Karpas-422 (cell line): ENCODE results near the gene SLC48A1. TPM values are rescaled to one million over a fixed set of nuclear protein-coding genes. Genes with fewer than 3 reads are reported as not detected.

Experiments
- DNase-seq: peaks from one replicate; pipeline ENCODE4 v3.0.0-alpha.2; 2015
- H2AFZ ChIP-seq: fragments of 200-600 bp; sonication (generic); 2 replicates; pipeline ENCODE4 v1.6.1; 2014; ENCODE audit warnings: antibody characterized with exemption, low read length, mixed read lengths
- H3K27ac ChIP-seq: fragments of 200-600 bp; sonication (generic); 2 replicates; pipeline ENCODE4 v1.5.1; 2014; ENCODE audit warnings: mild to moderate bottlenecking, low read length, moderate library complexity
- H3K27me3 ChIP-seq: fragments of 200-600 bp; sonication (generic); 2 replicates; pipeline ENCODE4 v1.6.1; 2014; ENCODE audit warnings: low read length, mixed read lengths
- H3K36me3 ChIP-seq: fragments of 200-600 bp; sonication (generic); 2 replicates; pipeline ENCODE4 v1.6.1; 2014; ENCODE audit warnings: low read length, mixed read lengths; ENCODE audit not compliant: insufficient read depth
- H3K4me1 ChIP-seq: fragments of 200-600 bp; sonication (generic); 2 replicates; pipeline ENCODE4 v1.6.1; 2014; ENCODE audit warnings: mild to moderate bottlenecking, low read length, mixed read lengths
- H3K4me2 ChIP-seq: fragments of 200-600 bp; sonication (generic); 2 replicates; pipeline ENCODE4 v1.6.1; 2014; ENCODE audit warnings: low read length, low read depth, mild to moderate bottlenecking; ENCODE audit not compliant: poor library complexity, severe bottlenecking
- H3K4me3 ChIP-seq: fragments of 200-600 bp; sonication (generic); 2 replicates; pipeline ENCODE4 v1.5.1; 2014; ENCODE audit warnings: mild to moderate bottlenecking, antibody characterized with exemption, low read length, mixed read lengths
- H3K79me2 ChIP-seq: fragments of 200-600 bp; sonication (generic); 2 replicates; pipeline ENCODE4 v1.6.1; 2014; ENCODE audit warnings: mild to moderate bottlenecking, low read length, mixed read lengths
- H3K9ac ChIP-seq: fragments of 200-600 bp; sonication (generic); 2 replicates; pipeline ENCODE4 v1.6.0; 2014; ENCODE audit warnings: low read length
- H3K9me2 ChIP-seq: fragments of 200-600 bp; sonication (generic), shearing (Covaris generic); replicated peaks from 2 replicates; pipeline ENCODE4 v1.6.0; 2014; ENCODE audit warnings: mild to moderate bottlenecking, low read length, moderate library complexity; ENCODE audit not compliant: insufficient read depth
- H3K9me3 ChIP-seq: fragments of 300-700, 200-600 bp; sonication (generic); 2 replicates; pipeline ENCODE4 v1.6.1; 2014; ENCODE audit warnings: low read length, mixed read lengths
- H4K20me1 ChIP-seq: fragments of 200-600 bp; sonication (generic); 2 replicates; pipeline ENCODE4 v1.6.1; 2014; ENCODE audit warnings: mild to moderate bottlenecking, antibody characterized with exemption, low read length, low read depth; ENCODE audit not compliant: insufficient read depth
- total RNA-seq: library from RNA; depleted of rRNA; stranded (reverse); fragments of >200 nt; shearing (Covaris generic); gene quantifications from 2 replicates; pipeline ENCODE4 v1.2.3, GENCODE V29; 2014; ENCODE audit warnings: low replicate concordance

Gene SLC48A1
- total RNA-seq, 1 experiment from 2014 or later = 21.9 TPM

- no peak overlapping the region for H2AFZ ChIP-seq
- H4K20me1 ChIP-seq = no peaks in the 10 kb centered on the region
- peaks cover 41% of the 10 kb centered on the region for H3K4me1 ChIP-seq
- H3K9ac ChIP-seq = peak overlapping the region; percentile 71
- no peaks in the 10 kb centered on the region for H3K27me3 ChIP-seq
- H3K9me2 ChIP-seq = no peaks in the 10 kb centered on the region
- H3K79me2 ChIP-seq = no peaks in the 10 kb centered on the region
- H3K4me3 ChIP-seq = peak overlapping the region; percentile 70
- no peak for DNase-seq
- no peaks in the 10 kb centered on the region for H3K9me3 ChIP-seq
- H3K4me2 ChIP-seq = peak overlapping the region; percentile 86
- H3K36me3 ChIP-seq = no peaks in the 10 kb centered on the region
- H3K27ac ChIP-seq = no peak overlapping the region
Observed at GRCh38 chr12:47757840-47758583, 15.0 kb upstream of the SLC48A1 start.

DNA sequence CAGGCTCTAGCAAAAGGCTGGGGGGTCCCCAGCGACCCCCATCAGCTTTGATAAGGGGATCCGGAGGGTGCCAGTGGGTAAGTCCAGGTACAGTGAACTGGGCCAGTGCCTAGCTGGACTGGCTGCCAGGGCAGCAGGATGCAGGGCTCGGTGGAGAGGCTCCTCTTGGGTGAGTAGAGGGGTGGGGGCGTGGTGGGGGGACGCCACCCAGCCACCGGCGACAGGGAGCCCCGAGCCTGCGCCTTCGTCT is 14.5 kb upstream of the SLC48A1 start:
- Histone ChIP-seq H3K9ac (peak overlapping the region; percentile 71), H4K20me1 (no peaks in the 10 kb centered on the region), H3K27ac (no peak overlapping the region), H3K4me2 (peak overlapping the region; percentile 86), H3K9me3 (no peaks in the 10 kb centered on the region), H2AFZ (peak overlapping the region; percentile 96; the same call in 1 of the 2 replicates), H3K4me1 (peaks cover 38% of the 10 kb centered on the region), H3K36me3 (no peaks in the 10 kb centered on the region), H3K9me2 (no peaks in the 10 kb centered on the region), H3K79me2 (no peaks in the 10 kb centered on the region), H3K27me3 (no peaks in the 10 kb centered on the region), H3K4me3 (peak overlapping the region; percentile 70)
- no peak for DNase-seq

DNA sequence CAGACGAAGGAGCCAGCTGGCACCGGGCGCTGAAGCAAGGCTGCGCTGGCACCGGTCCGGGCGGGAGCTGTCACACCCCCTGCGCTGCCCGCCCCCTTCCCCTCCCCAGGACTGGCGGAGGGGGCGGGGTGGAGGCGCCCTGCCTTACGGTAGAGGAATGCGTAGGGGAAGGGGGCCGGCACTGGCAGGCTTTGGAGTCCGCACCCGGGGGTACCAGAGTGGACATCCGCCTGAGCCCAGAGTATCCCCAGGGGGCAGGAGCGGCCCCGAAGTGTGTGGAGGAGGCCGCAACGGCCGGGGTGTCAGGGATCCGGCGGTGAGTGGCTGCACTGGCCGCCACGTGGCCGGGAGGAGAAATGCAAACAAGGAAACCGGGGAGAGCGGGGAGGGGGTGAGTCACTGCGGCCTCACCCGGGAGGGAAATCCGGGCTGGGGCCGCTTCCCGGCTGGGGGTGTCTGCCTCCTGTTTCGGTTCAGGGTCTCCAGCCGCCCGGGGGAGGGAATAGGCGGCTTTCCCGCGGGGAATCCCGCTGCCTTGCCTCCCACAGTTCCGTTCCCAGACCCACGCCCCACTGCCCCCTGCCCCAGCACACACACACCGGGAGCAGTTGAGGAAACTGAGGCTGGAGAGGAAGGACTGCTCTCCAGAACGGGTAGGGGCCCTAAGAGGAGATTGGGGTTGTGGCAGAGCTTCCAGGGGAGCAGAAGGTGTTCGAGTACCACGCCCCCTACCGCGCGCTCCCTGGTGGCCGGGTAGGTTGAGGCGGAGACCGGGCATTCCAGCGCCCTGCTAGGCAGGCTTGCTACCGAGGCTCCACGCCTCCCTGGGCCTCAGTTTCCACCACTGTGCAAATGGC is 14.0 kb upstream of the SLC48A1 start, which contains the start of gene RAPGEF3:
TSS of gene RAPGEF3 (minus strand) at position 47 of the 857 bp plus-strand sequence. CDS start 324 bp downstream, outside the sequence.
- Histone ChIP-seq H3K9ac (peak within 1 kb of the TSS; percentile 71), H3K36me3 (no peaks in the 10 kb centered on the region), H3K4me2 (peak within 1 kb of the TSS; percentile 86), H3K9me2 (no peaks in the 10 kb centered on the region), H3K27ac (no peak within 1 kb of the TSS), H3K79me2 (no peaks in the 10 kb centered on the region), H3K9me3 (no peaks in the 10 kb centered on the region), H3K27me3 (no peaks in the 10 kb centered on the region), H4K20me1 (no peaks in the 10 kb centered on the region), H3K4me3 (peak within 1 kb of the TSS; percentile 70), H3K4me1 (peaks cover 38% of the 10 kb centered on the region), H2AFZ (peak within 1 kb of the TSS; percentile 96)
- DNase-seq = peak; percentile 86

DNA sequence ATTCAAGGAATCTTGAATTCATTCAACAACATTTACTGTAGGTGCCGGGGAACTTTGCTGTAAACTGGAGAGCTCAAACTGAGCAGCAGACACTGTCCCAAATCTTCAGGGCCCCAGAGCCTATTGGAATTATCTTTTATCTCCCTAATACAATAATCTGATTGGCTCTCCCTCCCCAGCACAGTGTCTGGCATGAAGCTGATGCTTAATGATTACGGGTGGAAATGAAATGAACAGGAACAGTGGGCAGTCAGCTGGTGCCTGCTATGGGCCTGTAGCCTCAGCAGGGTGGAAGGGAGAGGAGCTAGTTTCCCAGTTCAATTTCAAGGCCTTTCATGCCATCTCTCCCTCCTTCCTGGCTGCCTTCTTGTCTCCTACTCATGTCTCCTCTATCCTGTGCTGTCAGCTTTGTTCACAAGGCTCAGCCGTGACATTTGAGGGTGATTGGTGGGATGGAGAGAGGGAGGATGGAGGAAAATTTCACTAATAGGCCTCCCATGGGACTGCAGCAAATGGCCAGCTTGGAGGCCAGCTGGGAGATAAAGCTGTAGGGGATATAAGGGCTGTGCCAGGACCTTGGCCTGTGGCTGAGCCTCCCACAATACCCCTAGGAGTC is 10.1 kb upstream of the SLC48A1 start:
- no peak for DNase-seq
- Histone ChIP-seq H3K4me1 (peaks cover 30% of the 10 kb centered on the region), H3K4me3 (no peak overlapping the region), H4K20me1 (no peaks in the 10 kb centered on the region; the same call in 1 of the 2 replicates), H3K4me2 (no peak overlapping the region), H3K27ac (no peak overlapping the region), H3K9me3 (no peaks in the 10 kb centered on the region), H3K79me2 (no peaks in the 10 kb centered on the region), H3K27me3 (no peaks in the 10 kb centered on the region), H3K36me3 (no peaks in the 10 kb centered on the region), H3K9ac (no peak overlapping the region), H3K9me2 (no peaks in the 10 kb centered on the region), H2AFZ (no peak overlapping the region)

DNA sequence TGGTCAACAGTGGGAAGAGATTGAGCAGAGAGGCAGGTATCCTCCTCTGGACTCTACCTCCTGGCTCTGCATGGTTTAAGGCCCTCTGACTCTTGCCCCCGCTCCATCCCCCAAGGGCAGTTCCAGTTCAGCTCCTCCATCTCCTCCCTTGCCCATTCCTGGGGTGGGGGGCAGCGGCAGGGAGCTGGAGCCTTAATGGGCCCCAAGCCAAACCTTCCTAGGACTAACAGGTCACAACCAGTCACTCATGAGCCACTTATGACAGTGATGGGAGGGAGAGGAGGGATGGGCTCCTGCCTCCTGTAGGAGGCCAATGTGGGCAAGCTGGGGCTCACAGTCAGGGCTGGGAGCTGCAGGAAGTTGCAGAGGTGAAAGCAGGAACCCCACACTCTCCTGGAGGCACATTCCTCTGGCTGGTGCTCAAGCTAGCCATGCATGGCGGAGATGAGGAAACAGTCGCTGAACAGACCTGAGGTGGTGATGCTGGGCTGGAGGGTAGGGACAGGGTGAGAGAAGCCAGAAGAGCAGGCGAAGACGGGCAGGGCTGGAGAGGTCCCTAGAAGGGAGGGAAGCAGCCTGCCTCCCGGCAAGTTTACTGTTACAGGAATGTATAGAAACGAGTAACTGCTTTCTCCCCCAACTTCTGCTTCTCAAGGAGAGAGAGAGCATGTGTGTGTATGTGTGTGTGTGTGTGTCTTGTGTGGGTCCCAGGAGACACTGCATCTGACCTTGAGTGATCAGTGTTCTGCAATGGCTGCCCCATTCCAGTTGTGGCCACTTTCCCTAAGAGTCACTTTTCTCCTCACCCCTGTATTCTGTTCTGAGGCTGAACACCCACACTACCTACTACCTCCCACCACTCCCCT is 9.3 kb upstream of the SLC48A1 start:
- Histone ChIP-seq H3K79me2 (no peaks in the 10 kb centered on the region), H3K9ac (peak overlapping the region; percentile 4; the same call in 1 of the 2 replicates), H3K9me2 (no peaks in the 10 kb centered on the region), H3K4me1 (peaks cover 25% of the 10 kb centered on the region), H3K9me3 (no peaks in the 10 kb centered on the region), H3K27ac (no peak overlapping the region), H3K4me2 (no peak overlapping the region), H3K36me3 (no peaks in the 10 kb centered on the region), H3K27me3 (no peaks in the 10 kb centered on the region), H4K20me1 (no peaks in the 10 kb centered on the region; the same call in 1 of the 2 replicates), H2AFZ (no peak overlapping the region), H3K4me3 (no peak overlapping the region)
- peak; percentile 67 for DNase-seq

DNA sequence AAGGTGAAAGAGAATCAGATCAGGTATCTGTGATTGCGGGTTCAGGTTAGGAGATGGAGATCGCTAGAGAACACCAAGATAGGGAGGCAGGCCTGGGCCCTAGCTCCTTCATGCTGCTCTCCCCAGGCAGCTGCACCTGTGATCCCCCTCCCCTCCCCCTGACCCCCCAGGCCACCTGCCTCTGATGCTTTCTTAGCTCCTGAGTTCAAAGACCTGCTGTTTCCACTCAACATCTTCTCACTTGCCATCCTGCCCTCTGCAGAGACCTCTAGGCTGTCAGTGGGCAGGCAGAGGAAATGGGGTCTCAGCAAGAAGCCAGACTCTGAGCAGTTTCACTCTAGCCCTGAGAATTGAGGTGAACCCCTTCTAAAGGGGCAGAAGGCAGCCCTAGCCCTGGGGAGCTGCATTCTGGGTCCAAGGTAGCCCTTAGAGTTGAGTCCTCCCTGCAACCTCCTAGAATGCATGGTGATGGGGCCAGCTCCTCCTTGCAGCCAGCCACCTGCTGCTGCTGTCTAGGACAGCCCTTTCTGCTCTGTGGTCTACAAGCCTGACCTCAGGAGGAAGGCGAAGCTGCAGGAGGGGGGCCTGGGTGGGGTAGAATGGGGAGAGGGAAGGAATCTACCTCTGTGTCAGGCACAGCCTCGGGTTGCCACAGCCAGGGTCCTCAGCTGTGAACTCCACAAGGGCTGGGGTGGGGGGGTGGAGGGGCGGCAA is 6.4 kb upstream of the SLC48A1 start:
- Histone ChIP-seq H3K4me2 (no peak overlapping the region), H2AFZ (no peak overlapping the region), H3K9me2 (no peaks in the 10 kb centered on the region), H3K9me3 (no peaks in the 10 kb centered on the region), H3K9ac (no peak overlapping the region), H3K27me3 (no peaks in the 10 kb centered on the region), H3K27ac (no peak overlapping the region), H4K20me1 (no peaks in the 10 kb centered on the region; the same call in 1 of the 2 replicates), H3K79me2 (no peaks in the 10 kb centered on the region), H3K4me1 (peaks cover 14% of the 10 kb centered on the region), H3K4me3 (no peak overlapping the region), H3K36me3 (no peaks in the 10 kb centered on the region)
- DNase-seq = no peak

GRCh38 chr12:47767216-47767724 is 5.8 kb upstream of the SLC48A1 start:
- no peak overlapping the region for H3K4me2 ChIP-seq
- no peaks in the 10 kb centered on the region for H3K9me3 ChIP-seq
- H3K9me2 ChIP-seq = no peaks in the 10 kb centered on the region
- no peaks in the 10 kb centered on the region for H3K79me2 ChIP-seq
- no peak overlapping the region for H3K27ac ChIP-seq
- H3K27me3 ChIP-seq = no peaks in the 10 kb centered on the region
- peak; percentile 91 for DNase-seq
- no peak overlapping the region for H2AFZ ChIP-seq
- H3K4me1 ChIP-seq = peaks cover 14% of the 10 kb centered on the region
- H3K4me3 ChIP-seq = no peak overlapping the region
- H3K9ac ChIP-seq = no peak overlapping the region
- H3K36me3 ChIP-seq = no peaks in the 10 kb centered on the region
- no peaks in the 10 kb centered on the region; the same call in 1 of the 2 replicates for H4K20me1 ChIP-seq
